Kidney epithelial cell (primary cell): ENCODE measurements around the gene R3HDM2. TPM values are rescaled to one million over a fixed set of nuclear protein-coding genes. Genes with fewer than 3 reads are reported as not detected.
"Not testable (repeated sequence)": the region's sequence is repeated elsewhere in the genome, so short reads cannot be mapped to it uniquely, and the experiment has no call there.

Source experiments
- DNase-seq: peaks from one replicate; pipeline ENCODE4 v3.0.0-alpha.2; 2010; ENCODE audit warnings: low read depth
- H3K27me3 ChIP-seq: 2 replicates; pipeline ENCODE4 v1.6.0; 2011; ENCODE audit warnings: low read length; ENCODE audit not compliant: control insufficient read depth, insufficient read depth
- H3K36me3 ChIP-seq: 2 replicates; pipeline ENCODE4 v1.5.1; 2011; ENCODE audit warnings: low read length; ENCODE audit not compliant: control insufficient read depth, insufficient read depth
- H3K4me3 ChIP-seq: 2 replicates; pipeline ENCODE4 v1.5.1; 2011; ENCODE audit warnings: low read depth, mild to moderate bottlenecking, control low read depth, low read length
- total RNA-seq: library from RNA; depleted of rRNA; stranded (reverse); fragments of >200 nt; gene quantifications from 2 replicates; pipeline ENCODE4 v1.2.3, GENCODE V29; 2015
- TF ChIP-seq, protein P1 (sequence below): IDR thresholded peaks from 2 replicates; pipeline ENCODE4 v1.5.1; 2011; ENCODE audit warnings: mild to moderate bottlenecking, moderate library complexity, low read length, control low read depth, inconsistent platforms; ENCODE audit not compliant: insufficient read depth, poor library complexity, severe bottlenecking

Gene R3HDM2
- total RNA-seq, 1 donor from 2014 or later = 18.5 TPM

- DNase-seq = no peak
- H3K27me3 ChIP-seq = no peaks in the 10 kb centered on the region
- H3K4me3 ChIP-seq = no peak overlapping the region
- no peaks in the 10 kb centered on the region for H3K36me3 ChIP-seq
- TF ChIP-seq, protein P1, sequence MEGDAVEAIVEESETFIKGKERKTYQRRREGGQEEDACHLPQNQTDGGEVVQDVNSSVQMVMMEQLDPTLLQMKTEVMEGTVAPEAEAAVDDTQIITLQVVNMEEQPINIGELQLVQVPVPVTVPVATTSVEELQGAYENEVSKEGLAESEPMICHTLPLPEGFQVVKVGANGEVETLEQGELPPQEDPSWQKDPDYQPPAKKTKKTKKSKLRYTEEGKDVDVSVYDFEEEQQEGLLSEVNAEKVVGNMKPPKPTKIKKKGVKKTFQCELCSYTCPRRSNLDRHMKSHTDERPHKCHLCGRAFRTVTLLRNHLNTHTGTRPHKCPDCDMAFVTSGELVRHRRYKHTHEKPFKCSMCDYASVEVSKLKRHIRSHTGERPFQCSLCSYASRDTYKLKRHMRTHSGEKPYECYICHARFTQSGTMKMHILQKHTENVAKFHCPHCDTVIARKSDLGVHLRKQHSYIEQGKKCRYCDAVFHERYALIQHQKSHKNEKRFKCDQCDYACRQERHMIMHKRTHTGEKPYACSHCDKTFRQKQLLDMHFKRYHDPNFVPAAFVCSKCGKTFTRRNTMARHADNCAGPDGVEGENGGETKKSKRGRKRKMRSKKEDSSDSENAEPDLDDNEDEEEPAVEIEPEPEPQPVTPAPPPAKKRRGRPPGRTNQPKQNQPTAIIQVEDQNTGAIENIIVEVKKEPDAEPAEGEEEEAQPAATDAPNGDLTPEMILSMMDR = no peak
These were observed 62.3 kb downstream of the R3HDM2 start for GRCh38 chr12:57368349-57369095.

- TF ChIP-seq, protein P1 = no peak
- Histone ChIP-seq H3K36me3 (no peaks in the 10 kb centered on the region), H3K27me3 (no peaks in the 10 kb centered on the region), H3K4me3 (no peak overlapping the region)
- DNase-seq = no peak
These were observed 63.7 kb downstream of the R3HDM2 start for GRCh38 chr12:57367121-57367520.

GRCh38 chr12:57366315-57366714 is 64.5 kb downstream of the R3HDM2 start:
- TF ChIP-seq, protein P1 = no peak
- no peak for DNase-seq
- Histone ChIP-seq H3K4me3 (no peak overlapping the region), H3K27me3 (no peaks in the 10 kb centered on the region), H3K36me3 (no peaks in the 10 kb centered on the region)

DNA sequence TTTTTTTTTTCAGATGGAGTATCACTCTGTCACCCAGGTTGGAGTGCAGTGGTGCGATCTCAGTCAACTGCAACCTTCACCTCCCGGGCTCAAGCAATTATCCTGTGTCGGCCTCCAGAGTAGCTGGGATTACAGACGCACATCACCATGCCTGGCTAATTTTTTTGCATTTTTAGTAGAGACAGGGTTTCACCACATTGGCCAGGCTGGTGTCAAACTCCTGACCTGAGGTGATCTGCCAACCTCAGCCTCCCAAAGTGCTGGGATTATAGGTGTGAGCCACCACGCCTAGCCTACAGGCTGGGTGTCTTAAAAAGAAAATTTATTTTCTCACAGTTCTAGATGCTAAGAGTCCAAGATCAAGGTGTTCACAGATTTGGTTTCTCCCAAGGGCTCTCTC is 66.7 kb downstream of the R3HDM2 start:
- H3K36me3 ChIP-seq, H3K27me3 ChIP-seq, H3K4me3 ChIP-seq, DNase-seq: not testable (repeated sequence)

- Histone ChIP-seq H3K27me3 (no peaks in the 10 kb centered on the region), H3K4me3 (no peak overlapping the region), H3K36me3 (no peaks in the 10 kb centered on the region)
- TF ChIP-seq, protein P1 = no peak
- no peak for DNase-seq
These were observed 70.4 kb downstream of the R3HDM2 start for GRCh38 chr12:57360468-57360867.

DNA sequence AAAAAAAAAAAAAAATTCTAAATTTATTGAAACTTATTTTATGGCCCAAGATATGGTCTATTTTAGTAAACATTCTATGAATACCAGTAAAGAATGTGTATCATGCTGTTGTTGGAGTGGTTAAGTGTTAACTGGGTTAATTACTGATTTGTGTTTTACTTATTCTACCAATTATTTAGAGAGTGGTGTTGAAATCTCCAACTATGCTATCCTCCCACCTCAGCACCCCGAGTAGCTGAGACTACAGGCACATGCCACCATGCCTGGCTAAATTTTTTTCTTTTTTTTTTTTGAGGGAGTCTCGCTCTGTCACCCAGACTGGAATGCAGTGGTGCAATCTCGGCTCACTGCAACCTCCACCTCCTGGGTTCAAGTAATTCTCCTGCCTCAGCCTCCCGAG is 72.2 kb downstream of the R3HDM2 start:
- TF ChIP-seq, protein P1 = no peak
- no peaks in the 10 kb centered on the region for H3K36me3 ChIP-seq
- DNase-seq = no peak
- no peak overlapping the region for H3K4me3 ChIP-seq
- H3K27me3 ChIP-seq = no peaks in the 10 kb centered on the region
